Mammary epithelial cell (primary cell): ENCODE data around the gene PTMA.

Experiments
- CTCF ChIP-seq, 2 donors: IDR thresholded peaks in 1 of 2; conservative IDR thresholded peaks in 1 of 2; 2 replicates each; pipeline ENCODE4 v1.5.1; 2011 to 2012; ENCODE audit warnings: inconsistent platforms in 2 of 2, low read length in 2 of 2, mild to moderate bottlenecking in 2 of 2, control low read depth in 1 of 2, low read depth in 1 of 2; ENCODE audit not compliant: insufficient read depth in 1 of 2; ENCODE audit errors: extremely low read depth in 1 of 2
- EZH2 ChIP-seq: IDR thresholded peaks from 2 replicates; pipeline ENCODE4 v1.6.1; 2012; ENCODE audit warnings: low read length, inconsistent platforms, borderline replicate concordance

GRCh38 chr2:231666171-231667095 is 41.9 kb upstream of the PTMA start:
- TF ChIP-seq CTCF (conservative IDR thresholded peaks at IDR 0.05 in 1 of 2, IDR thresholded peaks at IDR 0.05 in 1 of 2; ENCODE audit: extremely low read depth in 1 of 2, insufficient read depth in 1 of 2, low read depth in 1 of 2, low read length in 2 of 2) (no peak), EZH2 (no peak)
